Measurements from ENCODE around the gene ABCB6.
"Not testable (repeated sequence)": the region's sequence is repeated elsewhere in the genome, so short reads cannot be mapped to it uniquely, and the experiment has no call there.

Gene ABCB6

GRCh38 chr2:219213026-219213415 is 5.7 kb downstream of the ABCB6 start:
- no peak for DNase-seq

- no peak for DNase-seq
Observed at GRCh38 chr2:219210886-219211362, 7.8 kb downstream of the ABCB6 start.

DNA sequence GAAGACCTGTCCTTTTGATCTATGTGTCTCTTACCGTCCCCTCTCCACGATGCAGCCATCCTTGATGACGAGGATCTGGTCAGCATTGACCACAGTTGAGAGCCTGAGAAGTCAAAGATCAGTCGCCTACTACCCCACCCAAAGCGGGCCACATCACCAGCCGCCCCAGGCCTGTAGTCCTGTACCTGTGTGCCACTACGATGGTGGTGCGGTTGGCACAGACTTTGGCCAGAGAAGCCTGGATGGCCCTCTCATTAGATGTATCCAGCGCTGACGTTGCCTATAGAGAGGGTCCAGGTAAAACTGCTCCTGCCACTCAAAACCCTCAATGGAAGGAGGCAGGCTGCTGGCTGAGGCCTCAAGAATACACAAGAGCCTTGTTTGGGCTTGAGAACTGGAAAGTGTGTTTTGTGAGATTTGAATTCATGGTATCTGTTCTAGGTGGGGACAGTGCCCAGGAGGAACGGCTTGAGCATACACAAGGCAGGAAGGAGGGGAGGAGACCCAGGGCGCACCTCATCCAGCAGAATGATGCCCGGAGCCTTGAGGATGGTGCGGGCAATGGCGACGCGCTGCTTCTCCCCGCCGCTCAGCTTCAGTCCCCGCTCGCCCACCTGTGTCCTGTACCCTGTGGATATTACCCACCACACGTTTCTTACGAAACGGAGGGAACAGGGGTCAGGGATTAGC is 8.4 kb downstream of the ABCB6 start:
- DNase-seq, result no peak

DNA sequence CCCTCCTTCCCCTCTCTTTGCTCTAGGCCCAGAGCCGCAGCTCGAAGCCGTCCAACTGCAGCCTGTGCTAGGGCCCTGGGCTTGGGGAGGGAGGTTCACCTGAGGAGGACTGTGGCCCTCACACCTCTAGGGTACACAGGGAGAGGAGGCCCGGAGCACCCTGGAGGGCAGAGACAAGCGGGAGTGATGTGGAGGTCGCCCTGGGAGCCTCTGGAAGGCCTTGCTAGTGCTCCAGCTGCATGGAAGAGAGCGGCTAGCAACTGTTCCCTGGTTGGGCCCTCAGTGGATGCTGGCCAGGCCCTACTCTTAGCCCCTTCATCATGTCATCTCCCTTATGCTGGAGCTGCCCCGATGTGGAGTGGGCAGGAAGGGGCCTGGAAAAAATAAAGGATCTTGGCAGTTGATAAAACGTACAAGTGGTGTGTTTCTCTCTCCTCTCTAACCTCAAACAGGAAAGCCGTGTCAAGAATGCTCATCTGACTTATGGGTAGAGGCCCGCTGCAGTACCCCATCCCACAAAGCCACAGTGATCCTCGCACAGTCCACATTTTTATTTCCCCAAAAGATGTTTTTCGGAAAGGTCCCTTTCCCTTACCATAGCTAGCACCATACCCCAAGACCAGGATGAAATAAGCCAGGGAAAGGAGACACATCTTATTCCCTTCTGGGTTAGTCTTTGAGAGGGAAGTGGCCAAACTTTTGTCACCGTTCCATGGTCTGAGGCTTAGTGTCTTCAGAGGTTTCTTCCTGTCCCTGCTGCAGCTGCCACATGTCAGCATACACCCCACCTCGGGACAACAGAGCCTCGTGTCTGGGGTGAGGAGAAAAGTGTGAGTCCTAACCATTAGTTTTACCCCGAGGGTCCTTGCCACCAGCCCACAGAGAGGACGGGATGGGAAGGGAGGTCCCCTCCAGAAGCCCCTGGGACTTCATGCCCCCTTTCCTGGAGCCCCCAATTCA is 9.2 kb downstream of the ABCB6 start:
- DNase-seq, result no peak

GRCh38 chr2:219207884-219208740 is 10.6 kb downstream of the ABCB6 start:
- no peak for DNase-seq

GRCh38 chr2:219207134-219207883 is 11.4 kb downstream of the ABCB6 start:
- no peak for DNase-seq

- DNase-seq, result peak; percentile 93
Observed at GRCh38 chr2:219206328-219207133, 12.2 kb downstream of the ABCB6 start, which contains the start of gene ZFAND2B. TSS of gene ZFAND2B (plus strand) at chr2:219206782. CDS start at chr2:219206988, 206 bp downstream.

GRCh38 chr2:219205981-219206327 is 12.8 kb downstream of the ABCB6 start:
- DNase-seq, result no peak

DNA sequence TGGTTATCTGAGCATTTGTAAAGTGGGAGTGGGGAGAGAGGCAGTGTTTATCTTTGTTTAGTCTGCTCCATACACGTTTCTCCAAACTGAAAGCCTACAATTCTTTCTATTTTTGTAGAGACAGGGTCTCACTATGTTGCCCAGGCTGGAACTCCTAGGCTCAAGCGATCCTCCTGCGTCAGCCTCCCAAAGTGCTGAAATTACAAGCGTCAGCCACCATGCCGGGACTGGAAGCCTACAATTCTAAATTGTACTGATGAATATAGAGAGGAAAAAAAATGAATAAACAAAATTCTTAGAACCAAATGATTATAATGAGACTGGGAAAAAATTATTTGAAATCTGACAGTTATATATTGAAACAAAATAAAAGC is 13.6 kb downstream of the ABCB6 start:
- DNase-seq, result no peak

DNA sequence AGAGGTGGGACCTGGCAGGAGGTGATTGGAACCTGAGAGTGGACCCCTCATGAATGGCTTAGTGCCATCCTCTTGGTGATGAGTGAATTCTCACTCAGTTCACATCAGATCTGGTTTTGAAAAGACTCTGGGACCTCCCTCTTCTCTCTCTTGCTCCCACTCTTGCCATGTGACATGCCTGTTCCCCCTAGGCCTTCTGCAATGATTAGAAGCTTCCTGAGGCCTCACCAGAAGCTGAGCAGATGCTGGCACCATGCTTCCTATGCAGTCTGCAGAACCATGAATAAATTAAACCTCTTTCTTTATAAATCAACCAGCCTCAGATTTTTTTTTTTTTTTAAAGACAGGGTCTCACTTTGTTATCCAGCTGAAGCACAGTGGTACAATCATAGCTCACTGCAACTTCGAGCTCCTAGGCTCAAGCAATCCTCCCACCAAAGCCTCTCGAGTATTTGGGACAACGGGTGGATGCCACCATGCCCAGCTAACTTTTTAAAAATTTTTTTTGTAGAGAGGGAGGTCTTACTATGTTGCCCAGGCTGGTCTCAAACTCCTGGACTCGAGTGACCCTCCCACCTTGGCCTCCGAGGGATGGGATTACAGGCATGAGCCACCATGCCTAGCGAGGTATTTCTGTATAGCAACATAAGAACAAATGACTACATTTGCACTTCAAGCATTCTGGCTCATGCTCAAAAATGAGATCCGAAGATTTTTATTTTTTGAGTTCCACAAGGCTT is 14.2 kb downstream of the ABCB6 start:
- DNase-seq, result no peak

DNA sequence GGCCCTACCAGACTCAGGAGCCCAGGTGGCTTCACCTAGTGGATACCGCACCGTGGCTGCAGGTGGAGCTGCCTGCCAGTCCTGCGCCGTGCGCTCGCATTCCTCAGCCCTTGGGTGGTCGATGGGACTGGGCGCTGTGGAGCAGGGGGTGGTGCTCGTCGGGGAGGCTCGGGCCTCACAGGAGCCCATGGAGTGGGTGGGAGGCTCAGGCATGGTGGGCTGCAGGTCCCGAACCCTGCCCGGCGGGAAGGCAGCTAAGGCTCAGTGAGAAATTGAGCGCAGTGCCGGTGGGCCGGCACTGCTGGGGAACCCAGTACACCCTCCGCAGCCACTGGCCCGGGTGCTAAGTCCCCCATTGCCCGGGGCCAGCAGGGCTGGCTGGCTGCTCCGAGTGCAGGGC is 17.4 kb downstream of the ABCB6 start:
- not testable (repeated sequence) for DNase-seq

DNA sequence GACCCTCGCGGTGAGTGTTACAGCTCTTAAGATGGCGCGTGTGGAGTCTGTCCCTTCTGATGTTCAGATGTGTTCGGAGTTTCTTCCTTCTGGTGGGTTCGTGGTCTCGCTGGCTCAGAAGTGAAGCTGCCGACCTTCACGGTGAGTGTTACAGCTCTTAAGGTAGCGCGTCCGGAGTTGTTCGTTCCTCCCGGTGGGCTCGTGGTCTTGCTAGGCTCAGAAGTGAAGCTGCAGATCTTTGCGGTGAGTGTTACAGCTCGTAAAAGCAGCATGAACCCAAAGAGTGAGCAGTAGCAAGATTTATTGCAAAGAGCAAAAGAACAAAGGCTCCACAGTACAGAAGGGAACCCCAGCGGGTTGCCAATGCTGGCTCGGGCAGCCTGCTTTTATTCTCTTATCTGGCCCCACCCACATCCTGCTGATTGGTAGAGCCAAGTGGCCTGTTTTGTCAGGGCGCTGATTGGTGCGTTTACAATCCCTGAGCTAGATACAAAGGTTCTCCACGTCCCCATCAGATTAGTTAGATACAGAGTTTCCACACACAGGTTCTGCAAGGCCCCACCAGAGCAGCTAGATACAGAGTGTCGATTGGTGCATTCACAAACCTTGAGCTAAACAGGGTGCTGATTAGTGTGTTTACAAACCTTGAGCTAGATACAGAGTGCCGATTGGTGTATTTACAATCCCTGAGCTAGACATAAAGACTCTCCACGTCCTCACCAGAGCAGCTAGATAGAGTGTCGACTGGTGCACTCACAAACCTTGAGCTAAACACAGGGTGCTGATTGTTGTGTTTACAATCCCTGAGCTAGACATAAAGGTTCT is 18.0 kb downstream of the ABCB6 start:
- not testable (repeated sequence) for DNase-seq

GRCh38 chr2:219199470-219200211 is 19.1 kb downstream of the ABCB6 start:
- no peak for DNase-seq

GRCh38 chr2:219198974-219199373 is 19.8 kb downstream of the ABCB6 start:
- no peak for DNase-seq

GRCh38 chr2:219197388-219197787 is 21.4 kb downstream of the ABCB6 start:
- no peak for DNase-seq

GRCh38 chr2:219186754-219187456 is 31.9 kb downstream of the ABCB6 start:
- no peak for DNase-seq

GRCh38 chr2:219184121-219184520 is 34.6 kb downstream of the ABCB6 start:
- no peak for DNase-seq

GRCh38 chr2:219183151-219183772 is 35.5 kb downstream of the ABCB6 start:
- DNase-seq, result no peak

Data from activated CD4-positive, alpha-beta T cell treated with anti-CD3 and anti-CD28 coated beads for 1 hour (primary cell).